GM21423 (cell line): ENCODE results near the gene TMEM242.

ENCODE experiments used
- ATAC-seq: cut with Tn5 transposase; IDR thresholded peaks from one replicate; pipeline ENCODE4 v1.9.1; 2021; ENCODE audit warnings: mild to moderate bottlenecking, moderate library complexity; ENCODE audit not compliant: unreplicated experiment

Gene TMEM242

DNA sequence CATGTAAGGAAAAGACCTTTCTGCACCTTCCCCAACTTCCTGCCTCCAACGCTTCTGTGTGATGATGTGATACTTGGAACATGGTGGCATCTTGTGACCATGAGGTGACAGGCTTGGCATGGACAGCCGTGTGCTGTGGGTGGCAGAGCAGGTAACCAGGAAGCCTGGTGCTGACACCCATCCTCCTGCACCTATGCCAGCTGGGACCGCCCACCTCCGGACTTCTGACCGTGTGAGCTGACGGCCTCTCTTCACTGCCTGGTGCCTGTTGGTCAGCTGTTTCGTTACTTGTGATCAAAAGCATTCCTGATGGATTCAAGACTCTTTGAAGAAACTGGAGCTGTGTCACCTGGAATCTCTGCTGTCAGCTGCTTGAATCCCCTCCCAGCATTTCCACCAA lies 70.3 kb downstream of the TMEM242 start:
- ATAC-seq: no peak

DNA sequence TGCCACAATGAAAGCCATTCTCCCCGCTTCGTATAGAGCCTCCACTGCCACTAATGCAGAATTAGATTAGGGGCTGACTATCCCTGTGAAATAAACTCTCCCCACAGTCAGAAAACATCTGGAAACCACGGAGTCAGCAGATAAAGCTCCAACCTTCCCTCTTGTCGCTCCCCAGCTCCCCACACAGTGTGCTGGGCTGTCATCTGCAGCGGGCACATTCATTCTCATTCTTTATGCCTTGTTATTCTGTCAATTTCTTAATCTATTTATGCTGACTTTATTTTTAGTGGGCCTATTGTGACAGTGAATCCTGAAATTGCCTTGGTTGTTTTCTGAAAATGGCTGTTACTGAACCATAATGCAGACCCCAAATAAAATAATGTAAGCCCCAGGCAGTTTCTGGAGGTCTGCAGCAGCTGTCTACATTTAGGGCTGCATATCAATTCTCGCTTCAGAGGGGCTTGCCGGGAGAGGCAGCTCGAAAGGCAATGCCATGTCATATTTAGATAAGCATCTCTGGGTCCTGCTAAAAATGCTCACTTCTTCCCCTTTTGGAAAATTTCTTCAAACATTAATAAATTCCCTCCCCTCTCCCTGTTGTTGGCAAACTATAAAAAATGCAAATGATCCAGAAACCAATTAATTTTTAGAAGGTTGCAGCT lies 71.6 kb downstream of the TMEM242 start:
- no peak for ATAC-seq

DNA sequence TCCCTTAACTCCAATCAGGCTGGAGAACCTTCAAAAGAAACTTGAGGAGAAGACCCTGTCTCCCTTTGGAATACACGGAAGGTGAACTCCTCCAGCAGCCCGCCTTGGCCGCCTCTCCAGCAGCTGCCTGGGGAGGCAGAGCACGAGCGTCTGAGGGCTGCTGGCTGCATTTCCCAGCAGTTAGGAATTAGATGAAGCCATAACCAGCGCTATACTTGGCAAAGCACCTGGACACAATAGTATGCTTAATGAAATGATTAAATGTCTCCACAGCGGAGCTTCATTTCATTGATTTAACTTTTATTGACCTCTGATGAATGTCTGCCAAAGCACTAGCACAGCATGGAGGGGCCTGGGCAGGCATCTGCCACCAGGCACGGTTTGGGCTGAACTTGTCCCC lies 73.5 kb downstream of the TMEM242 start:
- ATAC-seq: no peak

DNA sequence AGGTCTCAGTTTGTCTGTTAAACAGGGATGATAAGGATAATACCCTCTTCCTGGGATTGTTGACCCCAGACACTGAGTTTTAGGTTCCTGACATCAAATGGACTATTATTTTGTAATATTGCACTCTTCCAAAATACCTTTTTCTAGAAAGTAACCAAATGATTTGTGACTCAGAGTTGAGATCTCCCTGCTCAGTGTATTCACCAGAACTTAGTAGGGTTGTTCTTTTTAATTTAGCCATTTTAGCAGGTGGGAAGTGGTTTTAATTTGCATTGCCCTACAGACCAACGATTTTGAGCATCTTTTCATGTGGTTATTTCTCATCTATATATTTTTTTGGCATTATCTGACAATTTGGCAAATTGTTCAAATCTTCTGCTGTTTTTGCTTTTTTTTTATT lies 75.1 kb downstream of the TMEM242 start:
- no peak for ATAC-seq

DNA sequence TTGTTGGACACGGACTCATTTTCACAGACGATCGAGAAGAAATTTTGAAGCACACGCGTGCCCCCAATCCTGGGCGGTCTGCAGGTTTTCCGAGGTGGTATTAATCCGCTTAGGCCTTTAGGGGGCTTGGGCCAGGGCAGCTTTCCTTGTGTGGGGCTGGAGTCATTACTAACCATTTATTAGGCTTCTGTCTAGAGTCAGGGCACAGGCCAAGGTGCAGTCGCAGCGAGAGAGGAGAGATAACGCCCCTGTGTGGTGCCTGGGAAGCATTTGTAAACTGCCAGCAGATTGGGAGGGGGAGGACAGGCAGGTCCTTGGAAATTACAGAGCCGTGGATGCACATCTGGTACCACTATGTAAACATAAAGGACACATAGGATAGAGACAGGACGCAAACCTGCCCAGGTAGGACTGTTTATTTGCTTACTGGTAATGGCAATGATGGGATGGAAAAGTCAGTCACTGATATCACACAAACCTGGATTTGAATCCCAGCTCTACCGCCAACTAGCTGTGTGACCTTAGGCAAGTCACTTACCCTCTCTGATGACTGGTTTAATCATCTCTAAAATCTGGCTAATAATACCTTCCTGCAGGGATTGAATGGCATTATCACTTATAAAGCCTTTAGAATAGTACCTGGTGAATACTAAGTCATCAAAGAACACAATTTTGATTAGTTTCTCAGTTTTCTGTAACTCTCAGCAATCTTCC lies 76.4 kb downstream of the TMEM242 start:
- ATAC-seq: no peak

DNA sequence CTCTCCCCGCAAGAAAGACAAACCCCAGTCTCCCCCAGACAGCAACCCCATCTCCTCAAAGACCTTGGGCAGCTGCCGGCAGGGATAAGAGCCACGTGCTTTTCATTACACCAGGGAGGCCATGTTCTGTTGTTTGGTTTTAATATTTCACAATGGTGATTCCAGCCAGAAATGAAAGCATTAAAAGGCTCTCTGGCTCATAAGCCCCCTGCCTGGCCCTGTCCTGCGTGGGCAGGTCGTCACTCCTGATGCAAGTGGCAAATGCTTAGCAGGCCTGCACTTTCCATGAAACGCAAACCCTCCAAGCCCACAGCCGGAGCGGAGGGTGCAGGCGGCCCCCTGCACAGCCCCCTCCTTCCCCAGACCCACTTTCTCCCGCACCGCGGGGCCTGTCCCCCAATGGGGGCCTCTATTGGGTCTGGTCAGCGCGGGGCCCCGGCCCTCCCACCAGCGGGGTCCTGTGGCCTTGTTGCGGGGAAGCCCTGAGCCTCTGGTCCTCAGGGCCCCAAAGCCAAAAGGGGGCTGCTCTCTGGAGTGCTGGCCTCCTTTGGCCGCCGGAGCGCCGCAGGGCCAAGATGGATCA lies 77.2 kb downstream of the TMEM242 start:
- ATAC-seq: no peak

DNA sequence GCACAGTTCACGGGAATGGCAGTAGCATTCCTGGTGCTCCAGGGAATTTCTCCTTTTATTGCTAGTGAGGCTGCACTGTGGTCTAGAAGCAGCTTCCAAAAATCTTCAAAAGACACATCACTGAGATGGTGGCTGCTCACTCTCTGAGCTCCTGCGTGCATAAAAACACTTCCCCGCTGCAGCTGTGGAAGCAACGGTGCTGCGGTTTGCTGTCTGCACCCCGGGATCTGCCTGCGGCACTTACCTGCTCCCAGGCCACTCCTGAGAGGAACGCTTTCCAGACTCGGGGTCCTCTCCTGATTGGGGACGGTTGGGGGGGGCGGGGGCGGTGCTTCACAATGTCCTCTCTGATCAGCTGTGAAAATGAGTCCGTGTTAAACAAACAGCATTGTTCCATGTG lies 77.9 kb downstream of the TMEM242 start:
- no peak for ATAC-seq

DNA sequence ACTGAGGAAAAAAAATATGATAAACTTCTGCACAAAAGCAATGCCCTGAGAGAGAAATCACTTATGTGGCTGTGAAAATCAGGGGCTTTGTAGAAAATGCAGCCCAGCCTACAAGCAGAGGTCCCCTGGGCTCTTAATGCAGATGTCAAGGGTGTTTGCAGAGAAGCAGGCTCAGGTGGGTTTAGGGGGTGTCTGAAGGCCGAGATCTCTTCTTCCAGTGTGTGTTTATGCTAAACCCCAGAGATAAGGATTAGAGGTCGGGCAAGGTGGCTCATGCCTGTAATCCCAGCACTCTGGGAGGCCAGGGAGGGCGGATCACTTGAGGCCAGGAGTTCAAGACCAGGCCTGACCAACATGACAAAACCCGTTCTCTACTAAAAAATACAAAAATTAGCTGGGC lies 78.5 kb downstream of the TMEM242 start:
- no peak for ATAC-seq

DNA sequence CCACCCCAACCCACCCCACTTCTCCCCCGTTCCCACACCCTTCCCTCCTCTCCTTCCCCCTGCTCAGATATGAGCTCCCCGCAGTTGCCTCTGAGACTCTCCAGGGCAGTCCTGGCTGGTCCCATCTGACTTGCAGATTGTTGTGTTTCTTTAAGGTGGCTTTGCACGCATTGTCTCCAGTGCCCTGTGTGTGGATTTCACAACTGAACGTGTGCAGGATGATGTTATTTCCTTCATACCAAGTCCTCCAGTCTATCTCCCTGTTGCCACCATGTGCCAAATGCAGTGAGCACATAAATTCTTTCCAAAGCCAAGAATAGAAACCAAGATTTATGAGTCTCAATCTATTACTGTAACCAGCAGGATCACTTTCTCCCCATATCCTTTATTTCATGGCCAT lies 79.1 kb downstream of the TMEM242 start:
- no peak for ATAC-seq

DNA sequence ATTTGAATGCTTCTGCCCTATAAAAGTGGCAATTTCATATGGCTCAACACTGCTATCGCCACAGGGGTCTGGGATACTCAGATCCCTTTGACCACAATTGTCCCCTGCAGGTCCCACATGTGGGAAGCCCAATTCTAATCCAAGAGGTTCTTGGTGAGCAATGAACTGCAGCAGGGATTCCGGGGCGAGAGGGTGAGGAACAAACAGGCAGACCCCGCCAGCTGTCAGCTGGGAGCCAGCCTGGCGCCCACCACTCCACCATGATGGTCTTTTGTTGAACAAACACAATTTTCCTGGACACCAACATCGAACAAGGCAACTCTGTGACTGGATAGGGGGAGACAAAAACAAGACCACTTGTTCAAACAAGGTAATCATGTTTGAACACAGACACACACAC lies 80.5 kb downstream of the TMEM242 start:
- ATAC-seq: no peak

DNA sequence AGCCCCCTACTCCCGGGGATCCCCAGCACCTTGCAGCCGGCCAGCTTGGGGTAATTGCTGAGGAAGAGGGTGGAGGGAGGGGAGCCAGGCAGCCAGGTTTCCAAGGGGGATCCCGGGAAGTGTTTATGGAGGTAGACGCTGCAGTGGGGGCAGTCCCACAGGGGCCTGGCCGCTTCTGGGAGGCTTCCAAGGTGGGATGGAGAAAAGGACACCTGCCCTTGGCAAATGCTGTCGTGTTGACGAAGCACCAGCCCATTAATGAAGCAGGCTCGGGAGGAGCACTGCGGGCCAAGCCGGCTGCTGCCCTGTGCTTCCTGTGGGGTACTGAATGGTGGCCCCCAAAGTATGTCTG lies 82.4 kb downstream of the TMEM242 start:
- no peak for ATAC-seq

DNA sequence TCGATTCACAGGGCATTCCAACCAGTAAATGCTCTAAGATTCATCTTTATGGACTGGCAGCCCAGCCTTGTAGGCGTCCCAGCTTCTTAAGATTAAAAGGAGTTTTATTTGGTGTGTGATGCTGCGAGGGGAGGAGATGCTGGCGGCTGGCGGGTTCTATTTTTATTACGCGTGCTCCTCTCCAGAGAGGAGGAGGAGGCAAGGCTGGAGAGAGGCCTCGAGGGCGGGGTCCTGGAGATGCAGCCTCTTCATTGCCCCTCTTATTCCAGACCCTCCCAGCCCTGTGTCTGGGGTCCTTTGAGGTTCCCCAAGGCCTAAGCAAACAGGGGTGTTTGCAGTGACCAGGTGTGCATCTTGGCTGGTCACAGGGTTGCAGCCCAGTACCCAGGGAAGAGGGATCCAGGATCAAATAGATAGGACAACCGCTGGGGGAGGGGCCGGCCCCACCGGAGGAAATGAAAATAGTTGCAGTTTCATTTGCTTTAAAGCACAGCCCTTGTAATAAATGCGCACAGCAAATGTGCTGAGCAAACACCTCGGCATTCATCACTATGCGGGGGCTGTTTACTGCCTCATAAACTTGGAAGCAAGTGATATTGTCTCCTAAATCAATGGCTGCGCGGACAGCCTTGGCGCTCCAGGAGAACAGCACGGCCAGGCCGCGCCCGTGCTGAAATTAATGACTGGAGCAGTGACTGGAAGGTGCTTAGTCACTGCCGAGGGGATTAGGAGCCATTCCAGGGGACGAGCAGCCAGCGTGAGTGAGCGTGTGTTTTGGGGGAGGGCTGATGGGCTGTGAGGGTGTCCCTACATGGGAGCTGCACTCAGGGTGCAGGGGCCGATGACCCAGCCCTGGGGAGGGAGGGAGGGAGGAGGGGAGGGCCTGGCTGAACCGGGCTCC lies 83.0 kb downstream of the TMEM242 start:
- no peak for ATAC-seq

DNA sequence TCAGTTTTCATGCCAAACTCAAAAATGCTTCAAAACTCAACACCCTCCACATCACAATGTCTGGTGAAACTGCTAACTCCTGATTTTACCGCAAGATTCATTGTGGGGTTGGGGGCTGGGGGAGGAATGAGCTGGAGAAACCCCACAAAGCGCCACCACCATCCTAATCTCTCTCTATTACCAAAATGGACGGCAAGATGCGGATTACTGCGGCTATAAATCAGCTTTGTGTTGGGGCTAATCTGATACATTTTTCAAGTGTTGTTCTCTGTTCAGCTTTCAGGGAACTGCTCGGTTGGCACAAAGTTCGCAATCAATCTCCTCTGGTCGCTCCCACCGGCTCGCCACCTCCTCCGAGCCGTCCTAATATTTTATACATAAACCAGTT lies 83.7 kb downstream of the TMEM242 start:
- ATAC-seq: no peak
